Inferior parietal cortex (tissue), 1 donor: ENCODE measurements around the gene CNOT2.

Experiments used
- DNase-seq: peaks from one replicate; pipeline ENCODE4 v3.0.0-alpha.2; 2016; ENCODE audit errors: extremely low spot score

Gene CNOT2

GRCh38 chr12:70242695-70243509 lies at the start of gene CNOT2:
Gene CNOT2, plus strand, starts transcription at chr12:70243433. Its CDS starts 34,794 bp downstream, at chr12:70278227.
- DNase-seq = peak; percentile 88

GRCh38 chr12:70194076-70194475 lies 49.2 kb upstream of the CNOT2 start:
- DNase-seq = no peak

- peak; percentile 47 for DNase-seq
Measured at GRCh38 chr12:70196811-70197281, 46.4 kb upstream of the CNOT2 start.

- no peak for DNase-seq
Measured at GRCh38 chr12:70197345-70197744, 45.9 kb upstream of the CNOT2 start.

- DNase-seq = no peak
Measured at GRCh38 chr12:70213707-70214106, 29.5 kb upstream of the CNOT2 start.

- DNase-seq = no peak
Measured at GRCh38 chr12:70214972-70215617, 28.1 kb upstream of the CNOT2 start.

GRCh38 chr12:70217416-70217815 lies 25.8 kb upstream of the CNOT2 start:
- no peak for DNase-seq

GRCh38 chr12:70221626-70222025 lies 21.6 kb upstream of the CNOT2 start:
- no peak for DNase-seq

- no peak for DNase-seq
Measured at GRCh38 chr12:70227911-70228310, 15.3 kb upstream of the CNOT2 start.

GRCh38 chr12:70230934-70231606 lies 12.2 kb upstream of the CNOT2 start:
- no peak for DNase-seq

- no peak for DNase-seq
Measured at GRCh38 chr12:70236990-70237389, 6.2 kb upstream of the CNOT2 start.

GRCh38 chr12:70240673-70241072 lies 2.6 kb upstream of the CNOT2 start:
- no peak for DNase-seq

GRCh38 chr12:70241845-70242244 lies 1.4 kb upstream of the CNOT2 start:
- no peak for DNase-seq

GRCh38 chr12:70243510-70244371 lies 508 bp downstream of the CNOT2 start:
- peak; percentile 33 for DNase-seq

GRCh38 chr12:70244409-70244808 lies 1.2 kb downstream of the CNOT2 start:
- DNase-seq = no peak

GRCh38 chr12:70245458-70245857 lies 2.2 kb downstream of the CNOT2 start:
- DNase-seq = no peak

- no peak for DNase-seq
Measured at GRCh38 chr12:70246580-70246979, 3.3 kb downstream of the CNOT2 start.

GRCh38 chr12:70247653-70248199 lies 4.5 kb downstream of the CNOT2 start:
- DNase-seq = no peak

- DNase-seq = no peak
Measured at GRCh38 chr12:70248876-70249275, 5.6 kb downstream of the CNOT2 start.

GRCh38 chr12:70249903-70250302 lies 6.7 kb downstream of the CNOT2 start:
- DNase-seq = no peak

GRCh38 chr12:70251226-70251625 lies 8.0 kb downstream of the CNOT2 start:
- no peak for DNase-seq
